Measurements from ENCODE around the gene GPRIN3.

DNA sequence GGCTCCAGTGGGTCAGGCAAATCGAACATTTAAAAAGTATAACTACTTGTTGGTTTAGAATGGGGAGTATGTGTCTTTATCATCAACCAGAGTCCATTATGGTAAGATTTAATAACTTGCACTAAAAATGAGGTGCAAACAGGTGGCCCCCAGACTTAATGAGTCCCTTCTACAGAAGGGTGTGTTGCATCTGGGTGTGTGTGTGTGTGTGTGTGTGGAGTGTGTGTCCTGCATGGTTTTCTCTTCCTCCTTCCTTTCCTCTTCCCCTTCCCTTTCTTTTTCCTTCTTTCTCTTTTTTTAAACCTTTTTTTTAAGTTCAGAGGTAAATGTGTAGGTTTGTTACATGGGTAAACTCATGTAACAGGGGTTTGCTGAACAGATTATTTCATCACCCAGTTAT lies 53.7 kb downstream of the GPRIN3 start:
- TF ChIP-seq, protein P1, sequence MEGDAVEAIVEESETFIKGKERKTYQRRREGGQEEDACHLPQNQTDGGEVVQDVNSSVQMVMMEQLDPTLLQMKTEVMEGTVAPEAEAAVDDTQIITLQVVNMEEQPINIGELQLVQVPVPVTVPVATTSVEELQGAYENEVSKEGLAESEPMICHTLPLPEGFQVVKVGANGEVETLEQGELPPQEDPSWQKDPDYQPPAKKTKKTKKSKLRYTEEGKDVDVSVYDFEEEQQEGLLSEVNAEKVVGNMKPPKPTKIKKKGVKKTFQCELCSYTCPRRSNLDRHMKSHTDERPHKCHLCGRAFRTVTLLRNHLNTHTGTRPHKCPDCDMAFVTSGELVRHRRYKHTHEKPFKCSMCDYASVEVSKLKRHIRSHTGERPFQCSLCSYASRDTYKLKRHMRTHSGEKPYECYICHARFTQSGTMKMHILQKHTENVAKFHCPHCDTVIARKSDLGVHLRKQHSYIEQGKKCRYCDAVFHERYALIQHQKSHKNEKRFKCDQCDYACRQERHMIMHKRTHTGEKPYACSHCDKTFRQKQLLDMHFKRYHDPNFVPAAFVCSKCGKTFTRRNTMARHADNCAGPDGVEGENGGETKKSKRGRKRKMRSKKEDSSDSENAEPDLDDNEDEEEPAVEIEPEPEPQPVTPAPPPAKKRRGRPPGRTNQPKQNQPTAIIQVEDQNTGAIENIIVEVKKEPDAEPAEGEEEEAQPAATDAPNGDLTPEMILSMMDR (optimal IDR thresholded peaks at IDR 0.05 in 1 of 3, IDR thresholded peaks at IDR 0.05 in 1 of 3, conservative IDR thresholded peaks at IDR 0.05 in 1 of 3; ENCODE audit: extremely low read depth in 1 of 3, insufficient read depth in 2 of 3, low read length in 3 of 3), result no peak
- TF ChIP-seq EZH2 (IDR thresholded peaks at IDR 0.05; ENCODE audit: low read length), result no peak

All from keratinocyte (primary cell).